22Rv1 (cell line): ENCODE data around the gene NHEJ1.

Experiments used
- H3K27ac ChIP-seq: fragments of 450-650 bp; 2 replicates; pipeline ENCODE4 v1.5.1; 2017
- CTCF ChIP-seq: fragments of 450-650 bp; IDR thresholded peaks from 2 replicates; pipeline ENCODE4 v1.5.1; 2017; ENCODE audit warnings: mild to moderate bottlenecking
- ZFX ChIP-seq: fragments of 450-650 bp; IDR thresholded peaks from 2 replicates; pipeline ENCODE4 v1.6.1; 2017; ENCODE audit warnings: antibody characterized with exemption, borderline replicate concordance

NHEJ1 gene

GRCh38 chr2:219089330-219089729, 71.3 kb downstream of the NHEJ1 start:
- TF ChIP-seq ZFX (no peak), CTCF (no peak)
- no peak overlapping the region for H3K27ac ChIP-seq

GRCh38 chr2:219087848-219088247, 72.8 kb downstream of the NHEJ1 start:
- TF ChIP-seq CTCF (no peak), ZFX (no peak)
- H3K27ac ChIP-seq = no peak overlapping the region

GRCh38 chr2:219087361-219087760, 73.3 kb downstream of the NHEJ1 start:
- H3K27ac ChIP-seq = no peak overlapping the region
- TF ChIP-seq ZFX = no peak
- TF ChIP-seq CTCF = no peak

- no peak overlapping the region for H3K27ac ChIP-seq
Measured at GRCh38 chr2:219086196-219086595, 74.4 kb downstream of the NHEJ1 start.

GRCh38 chr2:219084791-219085190, 75.8 kb downstream of the NHEJ1 start:
- H3K27ac ChIP-seq = no peak overlapping the region
- TF ChIP-seq CTCF (no peak), ZFX (no peak)

More at GRCh38 chr2:219086196-219086595, 74.4 kb downstream of the NHEJ1 start:
- TF ChIP-seq ZFX = no peak
- TF ChIP-seq CTCF = no peak

- TF ChIP-seq CTCF = no peak
- H3K27ac ChIP-seq = no peak overlapping the region
Measured at GRCh38 chr2:219082332-219082958, 78.2 kb downstream of the NHEJ1 start.

- no peak for TF ChIP-seq CTCF
Measured at GRCh38 chr2:219081701-219082331, 78.8 kb downstream of the NHEJ1 start.

More at GRCh38 chr2:219081701-219082331, 78.8 kb downstream of the NHEJ1 start:
- no peak overlapping the region for H3K27ac ChIP-seq
